GM10847 (cell line): Measurements from ENCODE around the gene FBN1.

Source experiments
- POLR2A ChIP-seq: IDR thresholded peaks from 2 replicates; pipeline ENCODE4 v1.6.1; 2011; ENCODE audit not compliant: insufficient read length; ENCODE audit errors: extremely low read depth

FBN1 gene

GRCh38 chr15:48607846-48608245, 37.7 kb downstream of the FBN1 start:
- no peak for TF ChIP-seq POLR2A

DNA sequence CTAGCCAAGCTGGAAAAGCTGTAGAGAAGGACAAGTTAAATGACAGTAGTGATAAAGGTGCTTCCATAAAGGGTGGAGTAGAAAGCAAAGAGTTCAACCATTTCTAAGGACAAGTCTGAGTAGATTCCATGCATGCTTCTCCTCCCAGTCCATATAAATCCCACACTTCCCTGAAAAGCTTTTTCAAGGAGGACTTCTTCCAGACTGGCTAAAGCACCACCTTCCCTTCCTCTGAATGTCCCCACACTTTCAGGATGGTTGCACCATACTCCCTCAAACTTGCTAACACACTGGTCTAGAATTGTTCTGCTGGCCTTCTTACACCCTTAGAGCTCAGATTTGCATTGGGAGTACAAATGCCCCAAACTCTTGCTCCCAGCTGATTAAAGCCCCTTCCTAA, 40.9 kb downstream of the FBN1 start:
- no peak for TF ChIP-seq POLR2A

GRCh38 chr15:48603922-48604321, 41.6 kb downstream of the FBN1 start:
- TF ChIP-seq POLR2A: no peak

GRCh38 chr15:48603123-48603500, 42.4 kb downstream of the FBN1 start:
- TF ChIP-seq POLR2A: no peak

GRCh38 chr15:48602358-48603122, 43.0 kb downstream of the FBN1 start:
- TF ChIP-seq POLR2A: no peak

DNA sequence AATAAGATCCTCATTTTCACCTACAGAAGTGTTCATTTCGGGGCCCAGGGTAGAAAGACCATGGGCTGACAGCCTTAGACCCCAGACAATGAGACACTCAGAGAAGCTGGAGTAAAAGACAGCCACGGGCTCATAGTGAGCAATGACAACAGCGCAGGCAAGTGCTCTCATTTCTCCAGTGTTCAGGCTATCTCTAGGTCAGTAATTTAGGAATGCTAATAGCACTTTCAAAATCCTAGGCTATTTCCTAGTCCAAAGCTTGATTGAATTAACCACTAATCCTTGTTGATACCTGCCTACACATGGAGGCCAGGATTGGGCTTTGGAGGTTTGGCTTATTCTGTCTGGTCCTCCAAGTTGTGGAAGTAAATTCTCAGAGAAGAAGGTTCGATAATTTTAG, 44.4 kb downstream of the FBN1 start:
- TF ChIP-seq POLR2A: no peak

- no peak for TF ChIP-seq POLR2A
These were observed 48.7 kb downstream of the FBN1 start for GRCh38 chr15:48596841-48597240.

- TF ChIP-seq POLR2A: no peak
These were observed 49.1 kb downstream of the FBN1 start for GRCh38 chr15:48596415-48596814.

- no peak for TF ChIP-seq POLR2A
These were observed 49.5 kb downstream of the FBN1 start for GRCh38 chr15:48595981-48596380.

- TF ChIP-seq POLR2A: no peak
These were observed 52.6 kb downstream of the FBN1 start for GRCh38 chr15:48592933-48593332.

DNA sequence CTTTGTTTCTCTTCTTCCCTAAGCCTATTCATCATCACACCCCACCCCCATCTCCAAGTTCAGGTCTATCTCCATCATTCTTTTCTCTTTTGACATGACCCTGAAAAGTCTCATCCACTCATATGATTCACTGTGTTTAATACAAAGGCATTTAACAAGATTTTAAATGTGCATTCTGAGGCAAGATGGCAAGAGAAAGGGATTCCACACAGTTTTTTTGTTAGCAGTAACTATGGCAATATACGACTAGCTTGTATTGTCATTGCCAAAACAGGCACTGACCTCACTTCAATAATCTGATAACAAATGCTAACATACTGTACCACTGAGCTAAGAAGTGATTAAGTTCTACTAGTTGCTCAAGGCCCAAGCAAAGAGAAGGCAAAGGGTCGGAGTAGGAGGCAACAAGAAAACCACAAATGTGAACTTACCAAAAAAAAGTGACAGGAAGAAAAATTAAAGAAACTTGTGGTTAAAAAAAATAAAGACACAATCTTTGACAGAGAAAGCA, 53.2 kb downstream of the FBN1 start:
- no peak for TF ChIP-seq POLR2A

DNA sequence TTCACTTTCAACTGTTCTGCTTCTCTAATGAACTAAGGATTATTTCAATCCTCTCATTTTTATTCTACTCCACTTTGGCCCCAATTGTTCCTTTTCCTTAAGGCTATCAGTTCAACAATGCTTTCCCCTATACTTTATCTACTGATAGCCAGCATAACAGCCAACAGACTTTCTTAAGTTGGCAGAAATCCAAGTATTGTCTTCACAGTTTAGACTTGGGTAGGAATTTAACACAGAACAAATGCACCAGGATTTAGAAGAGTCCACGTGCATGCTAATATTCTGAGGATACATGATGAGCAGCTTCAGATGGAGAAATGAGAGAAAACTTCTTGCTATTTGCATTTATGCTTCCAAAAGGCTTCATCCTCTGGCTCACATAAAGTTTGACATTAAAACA, 54.8 kb downstream of the FBN1 start:
- TF ChIP-seq POLR2A: no peak

DNA sequence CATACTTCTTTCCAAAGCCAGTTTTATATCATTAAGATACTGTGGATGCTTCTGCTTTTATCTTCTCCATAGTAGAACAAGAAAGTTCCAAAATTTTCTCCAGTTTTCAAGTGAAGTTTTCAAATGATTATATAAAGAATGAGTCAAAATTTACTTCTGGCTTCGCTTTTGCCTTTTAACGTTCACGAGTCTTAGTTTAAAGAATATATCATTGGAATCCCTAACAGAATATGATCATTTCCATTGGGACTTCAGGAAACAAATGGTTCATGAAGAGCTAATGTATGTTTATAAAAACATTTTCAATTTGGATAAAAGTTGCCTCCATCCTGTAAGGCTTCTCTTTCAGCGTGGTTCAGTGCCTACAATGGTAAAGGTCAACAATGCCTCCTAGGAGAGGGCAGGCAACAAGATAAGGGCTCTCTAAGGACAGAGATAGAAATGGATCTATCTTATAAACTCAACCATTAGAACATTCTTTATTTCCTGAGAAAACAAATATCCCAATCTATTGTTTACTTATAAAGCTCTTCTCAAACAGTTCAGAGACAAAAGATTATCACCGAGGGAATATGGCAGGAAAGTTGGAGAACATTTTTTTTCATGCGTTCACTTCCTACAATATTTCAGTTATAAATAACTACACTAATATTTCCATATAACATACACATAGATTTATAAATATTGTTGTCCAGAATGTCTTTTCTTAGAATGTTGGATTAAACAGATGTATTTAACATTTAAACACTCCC, 60.5 kb downstream of the FBN1 start:
- no peak for TF ChIP-seq POLR2A

GRCh38 chr15:48584090-48584811, 61.3 kb downstream of the FBN1 start:
- TF ChIP-seq POLR2A: no peak

GRCh38 chr15:48582452-48583247, 62.9 kb downstream of the FBN1 start:
- no peak for TF ChIP-seq POLR2A
